ENCODE measurements around the gene EDA.

The EDA gene

DNA sequence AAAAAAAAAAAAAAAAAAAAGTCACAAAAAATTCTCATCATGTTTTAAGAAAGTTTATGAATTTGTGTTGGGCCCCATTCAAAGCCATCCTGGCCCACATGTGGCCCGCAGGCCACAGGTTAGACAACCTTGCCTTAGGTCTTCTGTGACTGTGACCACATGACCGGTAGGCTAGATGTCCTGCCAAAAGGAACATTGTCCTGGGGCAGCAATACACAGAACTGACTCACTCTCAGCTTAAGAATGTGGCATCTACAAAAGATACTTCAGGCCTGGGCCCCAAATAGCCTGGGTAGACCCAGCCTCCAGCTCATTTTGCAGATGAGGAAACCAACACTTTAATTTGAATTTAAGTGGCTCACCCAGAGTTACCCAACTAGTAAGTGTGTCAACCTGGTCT is 423.8 kb downstream of the EDA start:
- DNase-seq (ENCODE audit: low read depth) = no peak
- TF ChIP-seq, protein P1, sequence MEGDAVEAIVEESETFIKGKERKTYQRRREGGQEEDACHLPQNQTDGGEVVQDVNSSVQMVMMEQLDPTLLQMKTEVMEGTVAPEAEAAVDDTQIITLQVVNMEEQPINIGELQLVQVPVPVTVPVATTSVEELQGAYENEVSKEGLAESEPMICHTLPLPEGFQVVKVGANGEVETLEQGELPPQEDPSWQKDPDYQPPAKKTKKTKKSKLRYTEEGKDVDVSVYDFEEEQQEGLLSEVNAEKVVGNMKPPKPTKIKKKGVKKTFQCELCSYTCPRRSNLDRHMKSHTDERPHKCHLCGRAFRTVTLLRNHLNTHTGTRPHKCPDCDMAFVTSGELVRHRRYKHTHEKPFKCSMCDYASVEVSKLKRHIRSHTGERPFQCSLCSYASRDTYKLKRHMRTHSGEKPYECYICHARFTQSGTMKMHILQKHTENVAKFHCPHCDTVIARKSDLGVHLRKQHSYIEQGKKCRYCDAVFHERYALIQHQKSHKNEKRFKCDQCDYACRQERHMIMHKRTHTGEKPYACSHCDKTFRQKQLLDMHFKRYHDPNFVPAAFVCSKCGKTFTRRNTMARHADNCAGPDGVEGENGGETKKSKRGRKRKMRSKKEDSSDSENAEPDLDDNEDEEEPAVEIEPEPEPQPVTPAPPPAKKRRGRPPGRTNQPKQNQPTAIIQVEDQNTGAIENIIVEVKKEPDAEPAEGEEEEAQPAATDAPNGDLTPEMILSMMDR (conservative IDR thresholded peaks at IDR 0.05; ENCODE audit: low read depth, low read length) = no peak
- no peak overlapping the region for H3K4me3 ChIP-seq (ENCODE audit: low read length)

DNA sequence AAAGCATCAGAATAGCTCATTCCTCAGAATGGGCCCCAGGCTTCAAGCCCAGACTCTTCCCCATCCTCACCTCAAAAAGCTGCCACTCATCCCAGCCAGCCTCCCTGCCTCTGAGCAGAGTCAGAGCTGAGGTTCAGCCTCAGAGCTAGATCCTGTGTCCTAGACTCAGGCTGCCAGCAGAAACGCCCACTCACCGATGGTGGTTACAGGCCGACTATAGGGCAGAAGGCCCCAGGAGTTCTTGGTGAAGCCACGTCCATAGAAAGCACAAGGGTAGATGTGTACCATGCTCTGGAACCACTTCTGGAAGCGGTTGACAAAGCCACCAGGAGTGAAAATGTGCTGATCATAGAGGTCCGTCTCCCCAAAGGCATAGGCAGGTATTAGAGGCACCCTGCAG is 426.1 kb downstream of the EDA start:
- TF ChIP-seq, protein P1 (conservative IDR thresholded peaks at IDR 0.05; ENCODE audit: low read depth, low read length) = no peak
- no peak overlapping the region for H3K4me3 ChIP-seq (ENCODE audit: low read length)
- no peak for DNase-seq (ENCODE audit: low read depth)

DNA sequence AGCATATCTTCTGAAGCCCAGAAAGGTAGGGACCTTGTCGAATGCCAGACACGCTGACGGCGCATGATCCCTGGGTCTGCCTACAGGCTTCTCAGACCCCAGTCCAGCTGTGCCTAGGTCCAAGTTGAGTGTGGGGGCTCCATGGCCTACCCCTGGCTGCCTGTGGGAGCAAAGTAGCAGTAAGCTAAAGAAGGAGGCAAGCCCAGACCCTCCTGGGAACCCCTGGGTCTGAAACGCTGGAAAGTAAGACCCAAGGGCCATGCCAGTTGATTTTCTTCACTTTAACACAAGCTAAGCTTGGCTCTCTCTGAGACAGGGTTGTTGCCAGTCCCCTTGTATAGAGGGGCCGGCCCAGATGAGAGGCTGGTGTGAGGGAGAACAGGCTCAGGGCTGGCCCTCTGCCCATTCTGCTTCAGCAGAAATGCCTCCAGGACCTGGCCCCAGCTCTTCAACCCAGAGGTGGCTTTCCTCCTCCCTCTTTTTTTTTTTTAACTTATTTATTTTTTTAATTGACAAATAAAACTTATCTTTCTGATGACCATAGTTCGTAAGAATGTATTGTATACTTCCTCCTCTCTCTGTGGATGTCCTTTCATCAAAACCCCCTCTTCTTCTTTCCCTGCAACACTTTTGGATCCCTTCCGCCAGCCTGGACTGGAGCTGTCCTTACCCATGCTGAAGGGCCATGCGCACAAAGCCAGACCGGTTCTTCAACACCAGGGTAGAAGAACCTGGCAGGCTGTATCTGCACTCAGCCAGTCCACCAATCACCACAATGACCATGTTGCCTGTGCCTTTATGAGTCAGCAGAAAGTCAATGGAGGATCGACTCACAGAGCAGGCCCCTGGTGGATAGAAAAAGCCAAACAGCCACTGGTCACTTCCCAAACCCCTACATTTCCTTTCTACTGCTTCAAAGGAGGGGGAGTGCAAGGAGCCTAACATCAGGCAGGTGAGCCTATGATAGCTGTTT is 426.8 kb downstream of the EDA start:
- TF ChIP-seq, protein P1 (conservative IDR thresholded peaks at IDR 0.05; ENCODE audit: low read depth, low read length) = no peak
- DNase-seq (ENCODE audit: low read depth) = no peak
- H3K4me3 ChIP-seq (ENCODE audit: low read length) = no peak overlapping the region

DNA sequence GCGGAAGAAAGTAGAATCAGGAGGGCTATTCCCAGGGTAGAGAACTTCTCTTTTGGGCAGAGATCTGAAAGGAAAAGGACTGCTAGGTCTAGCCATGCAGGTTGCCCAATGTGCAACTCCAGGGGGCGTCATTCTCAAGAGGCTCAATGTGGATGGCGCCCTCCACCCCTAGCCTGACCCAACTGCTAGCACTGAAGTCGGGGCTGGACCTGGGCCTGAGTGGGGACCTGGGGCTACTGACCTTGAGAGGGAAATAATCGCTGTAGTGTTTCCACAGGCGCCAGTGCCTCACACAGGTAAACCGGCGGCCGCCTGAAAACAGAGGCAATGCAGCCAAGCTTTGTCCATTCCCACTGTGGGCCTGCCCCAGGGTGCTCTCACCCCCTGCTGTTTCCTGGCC is 427.8 kb downstream of the EDA start:
- no peak overlapping the region for H3K4me3 ChIP-seq (ENCODE audit: low read length)
- DNase-seq (ENCODE audit: low read depth) = no peak
- TF ChIP-seq, protein P1 (conservative IDR thresholded peaks at IDR 0.05; ENCODE audit: low read depth, low read length) = no peak

DNA sequence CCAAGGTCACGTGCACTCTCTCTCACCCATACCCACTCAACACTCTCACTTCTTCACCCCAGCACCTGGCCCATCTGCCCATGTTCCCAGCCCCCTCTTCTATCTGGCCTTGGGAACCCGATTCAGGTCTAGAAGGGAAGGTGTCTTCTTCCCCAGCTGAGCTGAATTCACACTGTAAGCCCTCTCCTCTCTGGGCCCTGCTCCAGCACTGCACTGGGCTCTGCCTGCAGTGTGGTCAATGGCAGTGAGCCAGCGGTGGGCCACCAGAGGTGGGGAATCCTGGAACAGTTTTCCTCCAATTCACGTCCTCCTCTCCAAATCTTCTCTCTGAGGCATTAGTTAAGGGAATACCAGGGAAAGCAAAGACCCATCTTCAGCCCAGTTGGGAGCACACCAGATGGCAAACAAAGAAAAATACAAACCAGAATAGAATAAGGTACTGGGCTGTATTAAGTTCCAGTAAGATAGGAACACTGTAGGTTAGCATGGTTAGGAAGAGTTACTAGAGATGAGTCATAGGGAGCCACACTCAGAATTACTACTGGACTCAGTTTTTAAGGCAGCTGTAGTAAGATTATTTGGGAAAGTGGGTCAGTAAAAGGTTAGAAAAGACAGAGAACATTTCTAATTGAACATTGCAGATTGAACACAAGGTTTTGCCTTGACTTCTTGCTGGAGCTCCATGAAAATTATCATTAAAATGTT is 428.8 kb downstream of the EDA start:
- no peak overlapping the region for H3K4me3 ChIP-seq (ENCODE audit: low read length)
- TF ChIP-seq, protein P1 (conservative IDR thresholded peaks at IDR 0.05; ENCODE audit: low read depth, low read length) = no peak
- DNase-seq (ENCODE audit: low read depth) = no peak

DNA sequence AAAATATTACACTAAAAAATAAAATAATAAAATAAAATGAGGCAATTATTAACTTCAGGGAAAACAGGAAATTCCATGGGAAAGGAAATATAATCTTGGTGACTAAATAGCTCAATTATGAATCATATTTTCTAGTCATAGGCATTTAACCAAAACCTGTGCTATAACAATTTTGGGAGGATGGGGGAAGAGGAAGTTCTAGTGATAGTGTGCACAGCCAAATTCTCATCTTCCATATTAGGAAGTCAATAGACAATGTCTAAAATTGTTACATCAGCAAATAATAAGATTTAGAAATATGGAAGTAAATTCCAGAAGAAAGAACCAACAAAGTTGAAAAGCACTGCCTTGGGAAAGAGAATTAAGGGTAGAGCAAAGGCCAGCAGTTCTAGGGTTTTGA is 431.1 kb downstream of the EDA start:
- TF ChIP-seq, protein P1 (conservative IDR thresholded peaks at IDR 0.05; ENCODE audit: low read depth, low read length) = no peak
- no peak for DNase-seq (ENCODE audit: low read depth)
- H3K4me3 ChIP-seq (ENCODE audit: low read length) = no peak overlapping the region

Measured in retinal pigment epithelial cell (primary cell).